Adipocyte (in vitro differentiated cells): ENCODE results near the gene SETD2.

ENCODE experiments used
- DNase-seq: peaks from one replicate; pipeline ENCODE4 v3.0.0-alpha.2; 2015; ENCODE audit warnings: low read depth
- H3K27me3 ChIP-seq: replicated peaks from 2 replicates; pipeline ENCODE4 v1.7.0; 2013; ENCODE audit warnings: mild to moderate bottlenecking, low read length, moderate library complexity; ENCODE audit not compliant: control insufficient read depth, insufficient read depth
- H3K36me3 ChIP-seq: 2 replicates; pipeline ENCODE4 v1.7.0; 2013; ENCODE audit warnings: low read length, mild to moderate bottlenecking, moderate library complexity; ENCODE audit not compliant: control insufficient read depth, insufficient read depth, severe bottlenecking
- H3K4me1 ChIP-seq: 2 replicates; pipeline ENCODE4 v1.7.0; 2013; ENCODE audit warnings: mild to moderate bottlenecking, low read length, moderate library complexity; ENCODE audit not compliant: control insufficient read depth, insufficient read depth
- H3K4me3 ChIP-seq: 2 replicates; pipeline ENCODE4 v1.7.0; 2013; ENCODE audit warnings: mild to moderate bottlenecking, low read length, moderate library complexity
- H3K9ac ChIP-seq: 2 replicates; pipeline ENCODE4 v1.7.0; 2013; ENCODE audit warnings: mild to moderate bottlenecking, low read length, moderate library complexity
- H3K9me3 ChIP-seq: 2 replicates; pipeline ENCODE4 v1.7.0; 2013; ENCODE audit warnings: mild to moderate bottlenecking, low read length, moderate library complexity; ENCODE audit not compliant: control insufficient read depth

The SETD2 gene

DNA sequence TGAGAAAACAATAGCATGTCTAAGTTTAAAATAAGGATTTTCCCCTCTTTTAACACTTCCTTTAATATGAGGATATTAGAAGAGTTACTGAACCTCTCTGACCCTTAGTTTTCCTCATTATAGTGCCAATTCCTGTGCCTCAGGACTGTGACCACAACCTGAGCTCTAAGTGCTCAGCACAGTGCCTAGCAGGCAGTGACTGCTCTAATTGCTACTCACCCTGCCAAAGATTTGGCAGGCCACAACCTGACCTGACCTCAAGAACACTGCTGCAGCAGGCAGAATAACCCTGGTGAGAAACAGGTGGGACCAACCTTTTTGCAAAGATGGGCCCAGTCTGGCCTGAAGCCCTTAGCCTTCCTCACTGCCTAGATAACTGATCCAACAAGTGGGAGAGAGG is 148.8 kb downstream of the SETD2 start:
- Histone ChIP-seq H3K4me3 (no peak overlapping the region), H3K9me3 (no peaks in the 10 kb centered on the region), H3K27me3 (no peaks in the 10 kb centered on the region), H3K36me3 (peaks cover 48% of the 10 kb centered on the region), H3K4me1 (peaks cover 11% of the 10 kb centered on the region), H3K9ac (no peak overlapping the region)
- DNase-seq, result no peak

DNA sequence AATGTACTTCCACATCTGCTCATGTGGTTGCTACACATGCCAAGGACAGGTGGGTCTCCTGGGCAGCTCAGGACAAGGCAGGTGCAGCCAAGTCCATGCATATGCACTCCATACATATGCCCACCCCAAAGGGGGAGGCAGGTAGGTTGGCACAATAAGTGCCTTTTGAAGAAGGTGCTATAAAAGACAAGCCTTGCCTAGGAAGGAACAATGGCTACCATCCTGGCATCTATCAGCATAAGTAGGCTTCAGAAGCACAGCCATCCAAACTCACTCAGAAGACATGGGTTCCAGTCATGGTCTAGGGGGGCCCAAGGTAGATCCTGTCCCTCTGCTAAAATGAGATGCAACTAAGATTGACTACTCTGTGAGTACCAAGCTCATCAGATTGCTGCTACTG is 149.9 kb downstream of the SETD2 start:
- Histone ChIP-seq H3K36me3 (peaks cover 40% of the 10 kb centered on the region), H3K4me3 (no peak overlapping the region), H3K9ac (no peak overlapping the region), H3K9me3 (no peaks in the 10 kb centered on the region), H3K4me1 (peaks cover 19% of the 10 kb centered on the region), H3K27me3 (no peaks in the 10 kb centered on the region)
- no peak for DNase-seq

DNA sequence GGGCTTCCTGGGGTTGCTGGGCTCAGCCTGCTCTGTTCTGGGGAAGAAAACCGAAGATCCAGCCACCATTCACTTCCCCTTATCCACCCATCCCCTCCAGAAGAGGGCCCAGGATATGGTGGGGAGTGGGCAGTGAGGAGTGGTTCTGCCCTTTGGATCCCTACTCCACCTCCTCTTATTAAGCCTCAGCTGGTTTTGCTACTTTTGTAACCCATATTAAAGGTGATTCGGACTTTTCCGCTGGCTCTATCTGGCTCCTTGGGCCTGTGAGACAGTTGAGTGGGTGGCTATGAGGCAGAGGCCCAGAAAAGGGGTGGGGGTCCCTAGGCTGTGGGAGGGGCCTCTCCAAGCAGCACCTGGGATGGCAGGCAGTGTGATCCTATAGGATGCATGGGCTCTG is 150.7 kb downstream of the SETD2 start:
- no peak for DNase-seq
- Histone ChIP-seq H3K9me3 (no peaks in the 10 kb centered on the region), H3K27me3 (no peaks in the 10 kb centered on the region), H3K36me3 (peaks cover 32% of the 10 kb centered on the region), H3K4me3 (no peak overlapping the region), H3K9ac (no peak overlapping the region), H3K4me1 (peaks cover 19% of the 10 kb centered on the region)

DNA sequence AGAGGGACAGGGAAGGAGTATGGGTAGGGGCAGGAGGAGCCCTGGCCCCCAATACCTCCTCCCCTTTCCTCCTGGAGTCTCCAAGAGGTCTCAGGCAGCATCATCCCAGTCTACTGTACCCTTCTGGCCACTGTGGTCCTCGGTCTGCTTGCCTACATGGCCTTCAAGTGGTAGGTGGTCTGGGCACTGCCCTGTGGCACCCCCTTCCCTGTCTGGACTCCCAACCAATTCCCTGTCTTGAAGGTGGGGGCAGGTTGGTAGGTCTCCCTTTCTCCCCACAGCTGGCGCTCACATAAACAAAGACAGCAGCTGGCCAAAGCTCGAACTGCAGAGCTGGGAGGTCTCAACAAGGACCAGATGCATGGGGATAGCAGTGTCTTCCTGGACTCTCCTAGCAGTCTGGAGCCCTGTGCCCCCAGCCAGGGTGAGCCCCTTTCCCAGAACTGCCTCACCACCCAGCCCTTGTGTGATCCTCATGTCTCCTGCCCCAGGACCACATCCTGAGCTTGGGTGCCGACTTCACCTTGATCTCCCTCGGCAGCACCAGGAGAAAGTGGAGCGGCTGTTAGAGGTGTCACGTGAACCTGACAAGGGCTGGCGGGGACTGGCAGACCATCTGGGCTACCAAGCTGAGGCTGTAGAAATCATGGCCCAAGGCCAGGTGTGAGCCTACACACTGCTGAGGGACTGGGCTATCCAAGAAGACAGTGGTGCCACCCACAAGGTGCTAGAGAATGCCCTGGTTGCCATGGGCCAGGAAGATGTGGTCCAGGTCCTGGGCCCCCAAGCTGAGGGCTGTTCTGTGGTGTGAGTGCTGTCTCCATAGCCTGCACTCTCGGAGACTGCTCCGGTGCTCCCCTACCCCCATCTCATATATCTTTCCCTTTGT is 151.3 kb downstream of the SETD2 start:
- H3K36me3 ChIP-seq, result peaks cover 26% of the 10 kb centered on the region
- no peak overlapping the region for H3K4me3 ChIP-seq
- no peak for DNase-seq
- no peak overlapping the region for H3K9ac ChIP-seq
- H3K4me1 ChIP-seq, result peaks cover 19% of the 10 kb centered on the region
- H3K9me3 ChIP-seq, result no peaks in the 10 kb centered on the region
- no peaks in the 10 kb centered on the region for H3K27me3 ChIP-seq

DNA sequence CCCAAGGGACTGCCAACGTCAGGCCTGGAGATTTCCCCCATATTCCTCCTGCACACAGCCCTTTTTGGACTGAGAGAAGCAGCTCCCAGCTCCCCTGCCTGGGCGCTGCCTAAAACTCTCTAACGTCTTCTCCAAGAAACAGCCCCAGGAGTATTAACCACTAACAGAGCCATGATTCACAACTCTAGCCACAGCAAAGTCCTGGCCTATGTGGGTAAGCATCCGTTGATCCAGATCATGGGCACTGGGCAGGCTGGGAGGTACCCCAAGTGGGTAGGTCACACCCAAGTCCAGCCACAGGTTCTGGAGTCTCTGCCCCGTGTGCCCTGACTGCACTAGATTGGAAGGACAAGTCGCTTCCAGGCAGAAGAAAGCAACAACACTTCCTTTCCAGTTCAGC is 152.5 kb downstream of the SETD2 start:
- no peak for DNase-seq
- Histone ChIP-seq H3K4me3 (no peak overlapping the region), H3K36me3 (peaks cover 14% of the 10 kb centered on the region), H3K9ac (no peak overlapping the region), H3K4me1 (peaks cover 11% of the 10 kb centered on the region), H3K27me3 (no peaks in the 10 kb centered on the region), H3K9me3 (no peaks in the 10 kb centered on the region)

DNA sequence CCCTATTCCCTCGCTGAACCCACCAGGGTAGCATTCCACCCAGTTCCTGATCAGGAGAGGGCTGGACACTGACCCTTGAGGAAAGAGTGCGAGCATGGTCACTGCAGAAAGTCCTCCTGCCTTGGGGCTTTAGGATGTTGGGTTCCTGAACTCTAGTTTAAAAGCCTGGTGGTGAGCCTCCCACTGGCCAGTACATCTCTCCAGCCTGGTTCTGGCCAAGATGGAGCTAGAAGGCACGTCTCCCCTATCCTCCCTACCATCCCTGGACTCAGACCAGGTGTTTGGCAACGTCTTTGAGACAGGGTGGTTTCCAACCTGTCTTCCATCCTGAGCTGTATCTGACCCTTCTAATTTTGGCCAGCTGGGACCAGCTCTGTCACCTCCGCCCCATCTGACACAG is 153.0 kb downstream of the SETD2 start:
- no peak overlapping the region for H3K9ac ChIP-seq
- no peaks in the 10 kb centered on the region for H3K27me3 ChIP-seq
- peaks cover 10% of the 10 kb centered on the region for H3K36me3 ChIP-seq
- H3K9me3 ChIP-seq, result no peaks in the 10 kb centered on the region
- no peak for DNase-seq
- H3K4me1 ChIP-seq, result peaks cover 9% of the 10 kb centered on the region
- no peak overlapping the region for H3K4me3 ChIP-seq

DNA sequence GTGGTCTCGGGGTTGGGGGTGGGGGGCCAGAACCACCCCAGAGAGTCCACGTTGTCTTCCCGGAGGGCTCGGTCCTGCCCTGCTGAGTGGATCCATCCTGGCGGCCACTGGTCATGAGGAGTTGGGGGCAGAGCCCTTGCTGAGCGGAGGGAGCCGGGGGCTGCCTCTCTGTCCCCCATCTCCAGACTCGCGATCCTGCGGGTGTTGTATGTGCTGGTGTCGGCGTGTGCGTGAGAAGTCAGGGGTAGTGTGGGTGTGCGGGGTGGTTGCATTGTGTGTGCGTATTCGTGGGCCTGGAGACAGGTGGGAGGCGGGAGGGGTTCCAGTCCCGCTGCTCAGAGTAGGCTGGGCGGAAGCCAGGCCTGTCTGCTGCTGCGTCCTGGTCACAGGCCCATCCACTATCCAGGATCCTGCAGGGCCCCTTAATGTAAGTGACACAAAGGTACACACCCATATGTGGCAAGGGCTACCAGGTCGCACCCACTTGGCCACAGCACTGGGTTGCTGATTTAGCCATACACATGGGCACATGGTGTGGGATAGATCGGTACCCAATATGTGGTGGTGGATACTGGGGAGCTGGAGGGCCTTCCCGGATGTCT is 153.7 kb downstream of the SETD2 start:
- Histone ChIP-seq H3K4me3 (peak overlapping the region; percentile 78), H3K4me1 (peaks cover 9% of the 10 kb centered on the region), H3K27me3 (no peaks in the 10 kb centered on the region), H3K9me3 (no peaks in the 10 kb centered on the region), H3K9ac (peak overlapping the region; percentile 92), H3K36me3 (peaks cover 7% of the 10 kb centered on the region)
- DNase-seq, result no peak

DNA sequence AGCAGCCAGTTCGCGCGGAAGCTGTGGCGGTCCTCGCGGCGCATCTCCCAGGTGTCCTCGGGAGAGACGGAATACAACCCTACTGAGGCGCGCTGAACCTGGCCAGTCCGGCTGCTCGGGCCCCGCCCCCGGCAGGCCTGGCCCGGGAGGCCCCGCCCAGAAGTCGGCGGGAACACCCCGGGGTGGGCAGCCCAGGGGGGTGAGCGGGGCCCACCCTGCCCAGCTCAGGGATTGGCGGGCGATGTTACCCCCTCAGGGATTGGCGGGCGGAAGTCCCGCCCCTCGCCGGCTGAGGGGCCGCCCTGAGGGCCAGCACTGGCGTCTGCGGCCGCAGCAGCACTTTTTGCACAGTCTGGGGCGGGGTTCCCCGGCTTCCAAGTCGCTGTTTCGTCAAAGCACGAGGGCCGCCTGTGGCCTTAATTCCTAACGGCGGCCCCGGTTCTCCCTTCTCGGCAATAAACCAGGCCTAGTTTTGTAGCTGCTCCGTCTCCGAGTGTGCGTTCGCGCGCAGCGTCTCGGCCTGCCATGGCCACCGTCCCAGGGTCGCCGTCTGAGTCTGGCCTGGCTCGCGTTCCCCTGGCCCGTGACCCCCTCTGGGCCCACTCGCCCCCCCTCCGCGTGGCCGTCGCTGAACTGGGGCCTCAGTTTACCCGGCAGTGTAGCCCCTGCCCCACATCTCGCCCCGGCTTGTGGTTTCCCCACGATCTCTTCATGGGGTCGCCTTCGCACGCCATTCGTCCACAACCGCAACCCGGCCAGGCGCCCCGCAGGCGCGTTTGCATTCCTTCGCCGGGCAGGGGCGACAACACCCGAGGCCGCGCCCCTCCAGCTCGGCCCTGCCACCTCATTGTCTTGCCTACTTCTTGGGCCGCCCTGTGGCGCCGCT is 154.4 kb downstream of the SETD2 start:
- peak overlapping the region; percentile 92 for H3K9ac ChIP-seq
- peaks cover 7% of the 10 kb centered on the region for H3K36me3 ChIP-seq
- peaks cover 9% of the 10 kb centered on the region for H3K4me1 ChIP-seq
- no peaks in the 10 kb centered on the region for H3K27me3 ChIP-seq
- no peaks in the 10 kb centered on the region for H3K9me3 ChIP-seq
- peak overlapping the region; percentile 78 for H3K4me3 ChIP-seq
- DNase-seq, result peak; percentile 95

DNA sequence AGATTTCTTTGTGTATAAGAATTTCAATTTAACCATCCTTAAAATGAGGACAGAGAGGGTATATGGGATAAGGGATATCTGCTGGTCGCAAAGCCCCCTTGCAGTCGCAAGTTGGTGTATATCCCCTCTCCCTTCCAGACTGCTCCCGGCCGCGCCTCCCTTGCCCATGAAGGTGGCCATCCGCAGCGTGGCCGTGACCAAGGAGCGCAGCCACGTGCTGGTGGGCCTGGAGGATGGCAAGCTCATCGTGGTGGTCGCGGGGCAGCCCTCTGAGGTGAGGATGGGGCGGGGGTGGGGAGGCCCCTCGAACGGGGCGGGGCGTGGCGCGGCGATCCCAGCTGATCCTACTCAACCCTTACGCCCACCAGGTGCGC is 155.1 kb downstream of the SETD2 start:
- DNase-seq, result no peak
- Histone ChIP-seq H3K4me3 (peak overlapping the region; percentile 78), H3K9me3 (no peaks in the 10 kb centered on the region), H3K4me1 (peaks cover 9% of the 10 kb centered on the region), H3K36me3 (peaks cover 2% of the 10 kb centered on the region), H3K9ac (no peak overlapping the region), H3K27me3 (no peaks in the 10 kb centered on the region)

DNA sequence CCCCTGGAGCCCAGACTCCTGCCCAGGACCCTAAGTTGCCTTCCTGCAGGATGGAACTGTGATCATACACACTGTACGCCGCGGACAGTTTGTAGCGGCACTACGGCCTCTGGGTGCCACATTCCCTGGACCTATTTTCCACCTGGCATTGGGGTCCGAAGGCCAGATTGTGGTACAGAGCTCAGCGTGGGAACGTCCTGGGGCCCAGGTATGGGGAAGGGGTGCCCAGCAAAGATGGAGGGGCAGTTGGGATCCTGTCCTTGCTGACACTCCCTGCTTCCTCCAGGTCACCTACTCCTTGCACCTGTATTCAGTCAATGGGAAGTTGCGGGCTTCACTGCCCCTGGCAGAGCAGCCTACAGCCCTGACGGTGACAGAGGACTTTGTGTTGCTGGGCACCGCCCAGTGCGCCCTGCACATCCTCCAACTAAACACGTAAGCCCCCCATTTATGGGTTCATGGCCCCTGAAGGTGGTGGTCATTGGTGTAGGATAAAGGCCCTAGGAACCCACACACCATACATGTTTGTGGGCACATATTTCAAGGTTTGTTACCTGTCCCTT is 155.6 kb downstream of the SETD2 start:
- DNase-seq, result no peak
- H3K4me3 ChIP-seq, result no peak overlapping the region
- H3K9me3 ChIP-seq, result no peaks in the 10 kb centered on the region
- no peaks in the 10 kb centered on the region for H3K36me3 ChIP-seq
- H3K4me1 ChIP-seq, result peaks cover 9% of the 10 kb centered on the region
- H3K27me3 ChIP-seq, result no peaks in the 10 kb centered on the region
- H3K9ac ChIP-seq, result no peak overlapping the region
